Thyroid gland (tissue), 4 donors: ENCODE results near the gene NAV2. TPM values are rescaled to one million over a fixed set of nuclear protein-coding genes. Genes with fewer than 3 reads are reported as not detected.

Experiments used
- DNase-seq, 2 donors: peaks; one replicate each; pipeline ENCODE4 v3.0.0-alpha.2; 2019
- H3K27ac ChIP-seq, 3 donors: fragments of 200-600 bp; sonication (generic); 1 replicate in 2 of 3; 2 replicates in 1 of 3; pipeline ENCODE4 v1.5.1; 2016 to 2019; ENCODE audit warnings: mild to moderate bottlenecking in 1 of 3, moderate library complexity in 1 of 3
- H3K27me3 ChIP-seq: fragments of 200-600 bp; sonication (generic); one replicate; pipeline ENCODE4 v1.5.1; 2019
- H3K36me3 ChIP-seq, 2 donors: fragments of 200-600 bp; sonication (generic); one replicate each; pipeline ENCODE4 v1.5.1; 2016 to 2019
- H3K4me1 ChIP-seq, 2 donors: fragments of 200-600 bp; sonication (generic); one replicate each; pipeline ENCODE4 v1.5.1; 2017 to 2019
- H3K4me3 ChIP-seq, 3 donors: fragments of 200-600 bp; sonication (generic); replicated peaks in 1 of 3; 1 replicate in 2 of 3; 2 replicates in 1 of 3; pipeline ENCODE4 v1.5.1; 2016; ENCODE audit warnings: mild to moderate bottlenecking in 1 of 3
- H3K9me3 ChIP-seq: fragments of 200-600 bp; sonication (generic); one replicate; pipeline ENCODE4 v1.5.1; 2017
- CTCF ChIP-seq, 6 experiments: fragments of 200-600 bp in 3 of 6; fragments of 450-650 bp in 3 of 6; sonication (generic) in 3 of 6; IDR thresholded peaks; one replicate each; pipeline ENCODE4 v1.5.1; 2016 to 2019; ENCODE audit warnings: antibody characterized with exemption in 6 of 6, mild to moderate bottlenecking in 2 of 6, inconsistent platforms in 1 of 6, moderate library complexity in 1 of 6
- POLR2A ChIP-seq, 2 donors: fragments of 450-650 bp; IDR thresholded peaks; one replicate each; pipeline ENCODE4 v1.6.1; 2017; ENCODE audit warnings: antibody characterized with exemption in 2 of 2, mild to moderate bottlenecking in 2 of 2, moderate library complexity in 1 of 2
- WGBS, 2 donors: methylation state at CpG; one replicate each; pipeline ENCODE4 v1.1.5; 2017; 5-methylcytosine and 5-hydroxymethylcytosine counted together
- intact Hi-C: fragments of 100-400 bp; cut with DNase I; formaldehyde crosslinking; loops from one replicate; pipeline ENCODE4 v1.15.1; 2023
- total RNA-seq, 4 donors: library from RNA; depleted of rRNA; stranded (reverse); fragments of >200 nt; gene quantifications; one replicate each; pipeline ENCODE4 v1.2.3, GENCODE V29; 2016

The NAV2 gene
- total RNA-seq, 4 donors from 2014 or later = 34.8 to 88.6 (median 54.5) TPM

DNA sequence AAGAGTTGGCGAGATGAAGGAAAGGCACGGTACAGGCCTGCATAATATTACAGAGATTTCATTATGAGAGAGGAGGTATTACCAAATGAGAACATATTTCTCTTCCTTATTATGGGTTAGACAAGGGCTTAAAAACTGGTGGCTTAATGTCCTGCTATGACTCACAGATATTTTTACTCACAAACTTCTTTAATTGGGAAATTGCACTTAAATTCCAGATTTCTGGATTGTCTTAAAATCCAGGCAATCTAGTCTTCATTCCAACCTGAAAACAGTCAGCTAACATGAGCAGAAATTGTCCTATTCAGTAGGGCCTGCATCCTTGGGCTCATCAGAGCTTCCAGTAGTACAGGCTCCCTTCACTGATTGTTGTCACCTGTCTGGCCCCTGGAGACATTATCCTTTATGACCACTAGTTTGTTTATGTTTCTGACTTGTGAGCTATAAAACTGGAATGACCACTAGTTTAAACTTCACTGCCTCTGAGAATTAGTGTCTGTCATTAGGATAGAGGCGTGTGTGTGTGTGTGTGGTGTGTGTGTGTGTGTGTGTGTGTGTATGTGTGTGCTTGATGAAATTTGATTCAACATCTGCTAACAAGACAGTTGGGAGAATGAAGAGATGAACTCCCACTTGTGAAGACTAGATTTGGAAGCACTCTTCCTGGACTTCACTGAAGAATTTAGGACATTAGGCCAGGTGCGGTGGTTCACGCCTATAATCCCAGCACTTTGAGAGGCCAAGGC, 422.5 kb downstream of the NAV2 start:
- Histone ChIP-seq H3K4me3 (no peak overlapping the region), H3K9me3 (no peaks in the 10 kb centered on the region), H3K4me1 (peaks cover 0 to 3% of the 10 kb centered on the region in 2 donors), H3K27ac (no peak overlapping the region), H3K36me3 (no peaks in the 10 kb centered on the region), H3K27me3 (no peaks in the 10 kb centered on the region)
- intact Hi-C loops = loop anchor here (5.0 to 10.0 kb wide), 3 partner anchors 188 to 1060 kb away; no protein-coding TSS in a partner anchor
- TF ChIP-seq POLR2A (IDR thresholded peaks at IDR 0.05) (no peak), CTCF (IDR thresholded peaks at IDR 0.05) (no peak)
- WGBS, 2 donors = 86 to 98% methylated on average over 5 of the region's 5 CpGs
- DNase-seq = no peak

DNA sequence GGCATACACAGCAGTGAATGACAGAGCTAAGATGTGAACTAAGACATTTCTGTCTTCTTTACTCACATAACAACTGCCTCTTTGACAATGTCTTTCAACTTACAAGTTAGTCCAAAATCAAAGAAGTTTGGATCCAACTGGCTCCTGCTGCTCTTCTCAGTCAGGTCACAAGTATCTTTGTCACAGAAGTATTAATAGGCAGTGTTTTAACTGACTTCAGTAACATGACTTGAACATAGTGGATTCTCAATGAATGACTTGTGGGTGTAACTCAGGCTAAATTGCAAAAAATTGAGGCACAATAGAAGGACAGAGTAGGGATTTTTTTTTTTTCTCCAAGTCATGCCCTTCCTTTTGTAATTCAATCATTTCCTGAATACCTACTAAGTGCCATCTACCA, 425.0 kb downstream of the NAV2 start:
- Histone ChIP-seq H3K4me3 (no peak overlapping the region), H3K27me3 (no peaks in the 10 kb centered on the region), H3K27ac (no peak overlapping the region), H3K36me3 (no peaks in the 10 kb centered on the region), H3K4me1 (no peaks in the 10 kb centered on the region), H3K9me3 (no peaks in the 10 kb centered on the region)
- intact Hi-C loops = loop anchor here (10.0 kb wide), 1 partner anchor 1063 kb away; no protein-coding TSS in a partner anchor
- TF ChIP-seq CTCF (IDR thresholded peaks at IDR 0.05) = no peak
- TF ChIP-seq POLR2A (IDR thresholded peaks at IDR 0.05) = no peak
- DNase-seq = no peak

- Histone ChIP-seq H3K27ac (no peak overlapping the region), H3K9me3 (no peaks in the 10 kb centered on the region), H3K36me3 (no peaks in the 10 kb centered on the region), H3K4me3 (no peak overlapping the region), H3K27me3 (no peaks in the 10 kb centered on the region), H3K4me1 (no peaks in the 10 kb centered on the region)
- DNase-seq = no peak
- intact Hi-C loops = loop anchor here (10.0 kb wide), 1 partner anchor 1064 kb away; no protein-coding TSS in a partner anchor
- TF ChIP-seq CTCF (IDR thresholded peaks at IDR 0.05) (no peak), POLR2A (IDR thresholded peaks at IDR 0.05) (no peak)
- 83 to 88% methylated on average over 4 of the region's 4 CpGs for WGBS, 2 donors
Observed at GRCh38 chr11:20138707-20139106, 426.1 kb downstream of the NAV2 start.

GRCh38 chr11:20154381-20154780, 441.7 kb downstream of the NAV2 start:
- WGBS, 2 donors = 88 to 94% methylated on average over 1 of the region's 1 CpG
- TF ChIP-seq CTCF (IDR thresholded peaks at IDR 0.05) (no peak), POLR2A (IDR thresholded peaks at IDR 0.05) (no peak)
- H3K27me3 ChIP-seq = peaks cover 22% of the 10 kb centered on the region
- H3K9me3 ChIP-seq = no peaks in the 10 kb centered on the region
- no peak overlapping the region for H3K4me3 ChIP-seq
- no peaks in the 10 kb centered on the region for H3K36me3 ChIP-seq
- intact Hi-C loops = no loop called here
- DNase-seq = no peak
- H3K4me1 ChIP-seq = peaks cover 12 to 17% of the 10 kb centered on the region in 2 donors
- H3K27ac ChIP-seq = no peak overlapping the region

DNA sequence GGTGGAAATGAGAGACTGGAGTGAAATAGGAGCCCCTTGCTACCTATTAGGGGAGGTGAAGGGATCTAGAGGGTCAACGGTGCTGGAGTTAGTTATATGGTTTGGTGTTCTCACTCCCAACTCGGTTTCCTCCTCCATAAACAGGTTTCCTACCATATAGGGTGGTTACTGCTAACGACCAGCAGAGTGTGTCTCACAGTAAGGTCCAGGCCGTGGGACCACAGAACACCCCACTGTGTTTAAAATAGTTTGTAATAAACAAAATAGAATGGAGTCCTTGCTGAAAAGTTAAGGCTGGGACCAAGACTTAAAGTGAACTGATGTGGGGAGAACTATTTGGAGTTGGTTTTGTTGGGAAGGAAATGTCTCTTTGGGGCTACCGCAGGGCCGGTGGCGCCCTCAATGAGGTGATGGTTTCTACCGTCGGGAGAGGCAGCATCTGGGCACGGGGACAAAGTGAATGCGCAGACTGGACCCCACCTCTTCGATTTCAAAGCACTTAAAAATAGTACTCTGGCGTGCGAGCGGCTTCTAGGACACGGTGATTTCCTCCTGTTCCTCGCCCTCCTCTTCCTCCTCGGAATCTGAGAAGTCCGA, 443.1 kb downstream of the NAV2 start:
- no peaks in the 10 kb centered on the region for H3K36me3 ChIP-seq
- H3K9me3 ChIP-seq = no peaks in the 10 kb centered on the region
- no peak overlapping the region for H3K27ac ChIP-seq
- no peak for DNase-seq
- peaks cover 12 to 17% of the 10 kb centered on the region in 2 donors for H3K4me1 ChIP-seq
- H3K27me3 ChIP-seq = peaks cover 36% of the 10 kb centered on the region
- 5 to 13% methylated on average over 12 to 18 of the region's 19 CpGs for WGBS, 2 donors
- H3K4me3 ChIP-seq = peak overlapping the region in 1 of 3 donors; percentile 19
- TF ChIP-seq POLR2A (IDR thresholded peaks at IDR 0.05) = no peak
- TF ChIP-seq CTCF (IDR thresholded peaks at IDR 0.05) = no peak
- intact Hi-C loops = no loop called here
